Raji (cell line): ENCODE measurements around the gene RIMBP2.

ENCODE experiments used
- POLR2A ChIP-seq: IDR thresholded peaks from 2 replicates; pipeline ENCODE4 v1.6.1; 2011; ENCODE audit warnings: low read depth, low read length, control low read depth; ENCODE audit not compliant: insufficient read depth

The RIMBP2 gene

DNA sequence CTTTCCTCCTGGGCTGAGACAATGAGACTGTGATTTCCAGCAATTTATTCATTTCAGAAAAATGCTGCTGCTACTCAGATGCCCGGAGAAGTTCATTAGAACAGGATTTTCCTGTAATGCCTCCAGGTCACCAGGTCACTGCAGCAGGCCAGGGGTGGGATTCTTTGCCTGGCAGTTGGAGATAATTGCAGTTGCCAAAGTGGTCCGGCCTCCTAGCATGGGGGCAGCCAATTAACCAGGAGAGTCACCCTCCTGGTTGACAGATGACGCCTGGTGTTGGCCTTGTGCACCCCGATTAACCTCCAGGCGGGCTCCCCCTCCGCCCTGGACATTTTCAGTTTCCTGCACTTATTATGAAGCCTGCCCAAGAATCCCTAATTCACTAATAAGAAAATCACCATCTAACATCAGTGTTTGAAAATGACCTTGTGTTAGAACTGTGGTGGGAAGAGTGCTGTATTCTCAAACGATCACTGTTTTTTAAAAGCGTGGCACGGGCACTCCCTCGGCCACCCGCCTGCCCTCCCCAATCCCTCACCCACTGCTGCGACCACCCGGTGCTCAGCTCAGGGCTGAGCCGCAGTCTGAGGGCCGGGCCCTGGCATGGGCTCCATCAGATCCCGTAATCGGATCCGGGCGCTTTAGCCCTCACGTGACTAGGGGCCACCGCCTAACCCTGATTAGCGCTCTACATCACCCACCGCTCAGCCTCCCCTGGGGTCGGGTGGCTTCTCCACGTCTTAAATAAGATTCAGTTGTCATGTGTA lies 12.9 kb downstream of the RIMBP2 start:
- TF ChIP-seq POLR2A = no peak

- TF ChIP-seq POLR2A = no peak
These were observed 14.7 kb downstream of the RIMBP2 start for GRCh38 chr12:130701402-130701744.

GRCh38 chr12:130700492-130701401 lies 15.4 kb downstream of the RIMBP2 start:
- no peak for TF ChIP-seq POLR2A

- no peak for TF ChIP-seq POLR2A
These were observed 18.0 kb downstream of the RIMBP2 start for GRCh38 chr12:130698106-130698505.

GRCh38 chr12:130696379-130697100 lies 19.6 kb downstream of the RIMBP2 start:
- no peak for TF ChIP-seq POLR2A

GRCh38 chr12:130695061-130695460 lies 21.0 kb downstream of the RIMBP2 start:
- no peak for TF ChIP-seq POLR2A

DNA sequence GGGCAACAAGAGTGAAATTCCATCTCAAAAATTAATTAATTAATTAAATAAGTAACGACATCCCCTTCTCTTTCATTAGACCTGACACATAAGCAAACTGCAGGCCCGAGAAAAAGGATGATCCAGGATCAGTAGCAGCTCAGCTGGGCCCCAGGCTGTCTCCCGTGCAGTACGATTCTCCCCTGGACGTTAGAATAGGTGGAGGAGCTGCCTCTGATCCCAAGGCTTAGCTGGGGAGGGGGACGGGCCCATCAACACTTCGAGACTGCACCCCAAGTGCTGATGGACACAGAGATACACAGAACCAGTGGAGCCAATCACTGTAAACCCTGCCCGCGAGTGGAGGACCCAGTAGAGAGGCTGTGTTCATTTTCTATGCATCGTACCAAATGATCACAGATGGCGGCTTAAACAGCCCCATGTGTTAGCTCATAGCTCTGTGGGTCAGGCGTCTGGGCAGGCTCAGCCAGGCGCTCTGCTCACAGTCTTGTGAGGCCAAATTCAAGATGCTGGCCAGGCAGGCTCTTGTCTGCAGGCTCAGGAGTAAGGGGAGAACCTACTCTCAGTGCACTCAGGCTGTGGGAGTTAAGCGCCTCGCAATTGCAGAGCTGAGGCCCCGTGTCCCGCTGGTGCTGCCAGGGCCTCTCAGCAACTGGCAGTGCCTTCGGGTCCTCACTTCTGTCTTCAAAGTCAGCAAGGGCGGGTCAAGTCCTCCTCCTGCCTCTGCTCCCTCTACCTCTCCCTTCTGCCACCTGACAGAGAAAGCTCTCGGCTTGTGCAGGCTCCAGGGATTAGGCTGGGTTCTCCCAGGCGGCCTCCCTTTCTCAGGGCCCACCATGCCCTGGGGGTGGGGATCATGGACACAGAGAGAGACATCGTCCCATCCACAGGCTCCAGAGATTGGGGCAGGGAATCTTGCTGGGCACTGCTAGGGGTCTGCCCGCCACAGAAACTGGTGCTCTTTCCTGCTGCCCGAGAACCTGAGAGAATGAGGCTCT lies 26.4 kb downstream of the RIMBP2 start:
- TF ChIP-seq POLR2A = no peak

DNA sequence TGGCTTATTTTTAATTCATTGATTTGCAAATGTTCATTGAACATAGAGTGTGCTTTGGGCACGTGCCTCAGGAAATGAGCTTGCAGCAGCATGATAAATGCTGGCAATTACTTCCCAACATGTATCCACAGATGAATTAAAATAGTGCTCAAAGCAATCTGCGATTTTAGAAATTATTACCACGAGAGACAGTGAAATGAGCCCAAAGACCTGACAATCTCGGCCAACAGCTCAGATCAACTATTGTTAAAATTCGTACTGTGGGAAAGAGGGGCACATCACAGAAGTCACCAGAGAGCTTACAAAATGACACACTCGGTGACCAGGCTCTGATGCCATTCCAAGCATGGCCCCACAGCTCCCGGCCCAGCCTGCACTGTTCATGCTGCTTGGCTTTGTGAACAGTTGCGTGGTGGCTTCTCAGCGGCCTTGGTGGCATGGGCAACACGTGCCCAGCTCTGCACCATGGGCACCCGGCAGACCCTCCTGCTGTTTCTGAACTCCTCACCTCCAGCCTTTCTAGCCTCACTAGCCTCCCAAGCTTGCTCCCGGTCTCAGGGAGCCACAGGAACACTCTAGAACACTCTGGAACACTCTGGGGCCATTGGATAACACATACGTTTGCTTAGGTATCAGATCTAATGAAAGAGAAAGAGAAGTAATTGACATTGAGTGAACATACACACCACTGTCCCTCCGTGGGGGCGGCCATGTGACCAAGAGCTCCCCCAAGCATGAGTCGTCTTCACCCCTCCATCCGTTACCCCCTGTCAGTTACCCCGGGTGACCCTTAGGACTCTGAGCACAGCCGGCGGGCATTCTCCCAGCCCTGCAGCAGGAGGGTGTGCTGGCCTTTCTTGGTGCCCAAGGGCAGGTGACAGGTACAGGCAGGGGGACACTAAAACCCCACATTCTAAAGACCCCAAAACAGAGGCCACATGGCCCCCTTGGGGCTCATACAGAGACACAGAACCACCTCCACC lies 28.0 kb downstream of the RIMBP2 start:
- no peak for TF ChIP-seq POLR2A

DNA sequence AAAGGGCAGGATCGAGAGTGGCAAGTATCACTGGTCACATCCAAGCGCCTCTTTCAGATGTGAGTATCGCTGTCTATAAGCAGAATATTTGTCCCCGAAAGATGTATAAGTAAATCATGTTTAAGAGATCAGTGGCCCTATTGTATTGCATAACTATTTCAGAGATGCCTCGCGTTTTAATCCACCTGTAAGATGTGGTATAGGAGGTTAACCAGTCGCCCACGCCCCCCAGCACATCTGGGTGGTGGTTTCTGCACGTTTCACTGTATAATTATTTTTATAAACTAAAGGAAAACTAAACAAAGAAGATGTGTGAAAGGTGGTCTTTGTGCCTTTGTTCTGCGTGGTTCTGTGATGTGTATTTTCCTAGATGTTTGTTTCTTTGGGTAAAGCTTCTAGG lies 28.9 kb downstream of the RIMBP2 start:
- no peak for TF ChIP-seq POLR2A

GRCh38 chr12:130686511-130686991 lies 29.5 kb downstream of the RIMBP2 start:
- no peak for TF ChIP-seq POLR2A

GRCh38 chr12:130685850-130686249 lies 30.2 kb downstream of the RIMBP2 start:
- no peak for TF ChIP-seq POLR2A

- no peak for TF ChIP-seq POLR2A
These were observed 30.8 kb downstream of the RIMBP2 start for GRCh38 chr12:130685250-130685787.

GRCh38 chr12:130683811-130684210 lies 32.3 kb downstream of the RIMBP2 start:
- TF ChIP-seq POLR2A = no peak
